HG03521 (cell line): Measurements from ENCODE around the gene RBM20.
"Not testable (repeated sequence)": the region's sequence is repeated elsewhere in the genome, so short reads cannot be mapped to it uniquely, and the experiment has no call there.

Experiments
- ATAC-seq: cut with Tn5 transposase; IDR thresholded peaks from one replicate; pipeline ENCODE4 v1.9.1; 2021; ENCODE audit warnings: mild to moderate bottlenecking, moderate library complexity; ENCODE audit not compliant: unreplicated experiment

Gene RBM20

DNA sequence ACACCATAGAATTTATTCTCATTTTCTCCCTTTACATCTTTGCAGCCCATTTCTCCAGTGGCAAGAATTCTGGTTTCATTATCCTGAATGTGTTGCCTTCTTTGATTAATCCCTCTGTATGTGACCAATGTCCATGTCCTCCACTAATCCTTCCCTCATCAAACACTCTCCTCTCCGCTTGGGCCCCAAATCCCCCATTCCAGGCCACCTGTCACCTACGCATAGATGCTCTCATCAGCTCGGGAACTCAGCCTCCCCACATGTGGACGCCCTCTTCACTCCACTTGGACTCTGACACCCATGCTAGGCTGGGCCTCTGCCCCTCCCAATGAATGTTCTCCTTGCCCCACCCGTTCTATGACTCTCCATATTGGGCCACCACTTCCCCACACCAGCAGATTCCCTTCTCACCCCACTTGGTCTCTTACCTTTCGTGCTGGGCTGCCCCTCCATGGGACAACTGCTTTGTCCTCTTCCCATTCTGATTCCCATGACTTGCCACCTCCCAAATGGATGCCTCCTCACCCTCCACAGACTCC lies 18.7 kb upstream of the RBM20 start:
- ATAC-seq: no peak

DNA sequence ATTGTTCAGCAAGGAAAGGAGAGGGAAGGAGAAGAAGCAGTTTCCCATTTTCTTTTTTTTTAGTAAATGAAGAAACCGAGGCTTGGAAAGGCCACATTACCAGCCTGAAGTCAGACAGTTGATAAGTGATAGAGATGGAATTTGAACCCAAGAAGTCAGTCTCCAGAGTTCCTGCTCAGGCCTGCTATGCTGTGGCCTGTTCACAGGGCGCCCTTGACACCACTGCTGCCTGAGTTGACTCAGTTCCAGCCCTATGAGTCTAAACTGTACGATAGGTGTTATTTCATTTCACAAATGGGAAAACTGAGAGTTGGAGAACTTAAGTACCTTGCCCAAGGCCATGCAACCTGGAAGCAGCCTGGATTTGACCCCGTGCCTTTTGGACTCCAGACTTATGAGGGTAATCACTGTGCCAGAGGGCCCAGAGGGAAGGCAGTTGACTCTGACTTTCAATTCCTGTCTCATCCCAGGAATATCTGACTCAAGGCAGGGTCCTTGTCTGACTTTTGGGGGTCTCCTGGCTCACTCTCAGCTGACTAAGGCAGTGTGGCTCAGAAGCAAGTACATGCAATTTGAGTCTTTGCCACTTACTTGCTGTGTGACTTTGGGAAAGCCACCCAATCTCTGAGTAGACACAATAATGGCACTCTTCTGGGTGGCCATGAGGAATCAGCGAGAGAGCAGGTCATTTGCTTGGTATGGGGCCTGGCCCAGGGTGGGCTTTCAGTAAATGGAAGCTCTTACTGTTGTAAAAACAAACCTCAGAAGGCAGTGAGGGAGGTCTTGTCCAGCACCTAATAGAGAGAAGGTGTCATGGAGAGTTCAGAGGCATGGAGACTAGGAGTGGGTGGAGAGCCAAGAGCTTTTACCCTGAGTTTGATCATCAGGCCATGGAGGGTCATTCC lies 17.9 kb upstream of the RBM20 start:
- ATAC-seq: no peak

DNA sequence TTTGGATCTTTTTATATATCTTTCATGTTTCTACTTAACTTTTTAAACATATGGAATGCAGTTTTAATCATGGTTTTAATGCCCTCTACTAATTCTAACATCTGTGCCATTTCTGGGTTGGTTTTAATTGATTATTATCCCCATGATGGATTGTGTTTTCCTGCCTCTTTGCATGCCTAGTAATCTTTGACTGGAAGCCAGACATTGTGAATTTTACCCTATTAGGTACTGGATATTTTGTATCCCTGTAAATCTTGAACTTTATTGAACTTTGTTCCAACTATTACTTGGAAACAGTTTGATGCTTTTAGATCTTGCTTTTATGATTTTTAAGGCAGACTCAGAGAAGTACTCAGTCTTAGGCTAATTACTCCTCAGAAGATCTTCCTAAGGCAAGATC lies 16.0 kb upstream of the RBM20 start:
- no peak for ATAC-seq

DNA sequence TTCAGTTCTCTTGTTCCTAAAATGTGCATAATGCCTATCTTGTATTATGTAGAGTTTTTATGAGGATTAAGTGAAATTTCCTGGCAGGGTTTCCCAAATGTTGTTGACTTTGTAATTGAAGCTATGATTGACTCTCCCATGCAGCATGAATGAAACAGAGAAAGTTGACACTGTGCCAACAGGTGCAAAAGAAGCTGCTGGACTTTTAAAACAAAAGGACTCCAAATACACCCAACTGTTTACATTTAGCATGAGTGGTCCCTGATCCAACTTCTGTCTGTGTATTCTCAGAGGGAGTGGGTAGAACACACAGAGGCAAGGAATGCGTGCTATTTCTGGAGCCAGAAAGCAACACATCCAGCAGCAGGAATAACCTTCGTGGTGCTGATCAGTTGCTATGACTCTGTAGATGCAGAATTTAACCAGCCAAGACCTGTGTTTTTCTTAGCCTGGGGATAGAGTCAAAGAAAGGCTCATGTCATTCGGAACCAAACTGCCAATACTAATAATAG lies 14.4 kb upstream of the RBM20 start:
- ATAC-seq: no peak

DNA sequence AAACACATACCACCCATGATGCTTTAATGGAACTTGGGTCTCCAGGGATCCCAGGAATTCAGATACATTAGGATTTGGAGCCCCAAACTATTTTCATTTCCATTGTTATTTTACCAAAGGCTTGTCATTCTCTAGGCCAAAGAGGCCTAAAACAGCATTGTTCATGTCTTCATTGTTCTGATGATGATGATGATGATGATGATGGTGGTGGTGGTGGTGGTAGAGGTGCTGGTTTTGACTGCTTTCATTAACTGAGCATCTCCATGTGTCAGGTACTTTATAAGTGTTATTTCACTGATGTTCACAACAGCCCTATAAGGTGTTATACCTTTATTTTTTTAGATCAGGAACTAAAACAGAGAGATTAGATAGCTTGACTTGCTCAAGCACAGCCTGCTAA lies 12.2 kb upstream of the RBM20 start:
- no peak for ATAC-seq

DNA sequence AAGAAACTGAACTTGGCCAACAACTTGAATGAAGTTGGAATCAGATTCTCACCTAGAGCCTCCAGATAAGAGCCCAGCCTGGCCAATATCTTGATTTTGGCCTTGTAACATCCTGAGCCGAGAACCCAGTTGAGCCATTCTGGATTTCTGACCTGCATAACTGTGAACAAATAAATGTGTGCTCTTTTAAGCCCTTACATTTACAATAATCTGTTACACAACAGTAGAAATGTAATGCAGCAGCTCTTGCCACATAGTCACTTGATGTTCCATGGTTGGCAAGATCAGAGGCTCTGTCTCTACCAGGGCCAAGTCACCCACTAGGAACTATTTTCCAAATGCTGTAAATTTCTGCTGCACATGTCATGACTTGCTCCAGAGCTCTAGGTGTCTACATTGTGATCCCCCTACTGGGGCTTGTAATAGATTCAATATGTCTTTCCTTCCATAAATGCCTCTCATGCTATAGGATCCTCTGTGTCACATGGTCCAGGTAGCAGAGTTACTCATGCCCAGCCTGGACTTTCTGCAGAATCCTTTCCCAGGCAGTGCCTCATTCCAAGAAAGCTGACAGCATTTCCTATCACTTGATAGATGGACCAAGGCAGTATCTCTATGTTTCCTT lies 11.4 kb upstream of the RBM20 start:
- no peak for ATAC-seq

DNA sequence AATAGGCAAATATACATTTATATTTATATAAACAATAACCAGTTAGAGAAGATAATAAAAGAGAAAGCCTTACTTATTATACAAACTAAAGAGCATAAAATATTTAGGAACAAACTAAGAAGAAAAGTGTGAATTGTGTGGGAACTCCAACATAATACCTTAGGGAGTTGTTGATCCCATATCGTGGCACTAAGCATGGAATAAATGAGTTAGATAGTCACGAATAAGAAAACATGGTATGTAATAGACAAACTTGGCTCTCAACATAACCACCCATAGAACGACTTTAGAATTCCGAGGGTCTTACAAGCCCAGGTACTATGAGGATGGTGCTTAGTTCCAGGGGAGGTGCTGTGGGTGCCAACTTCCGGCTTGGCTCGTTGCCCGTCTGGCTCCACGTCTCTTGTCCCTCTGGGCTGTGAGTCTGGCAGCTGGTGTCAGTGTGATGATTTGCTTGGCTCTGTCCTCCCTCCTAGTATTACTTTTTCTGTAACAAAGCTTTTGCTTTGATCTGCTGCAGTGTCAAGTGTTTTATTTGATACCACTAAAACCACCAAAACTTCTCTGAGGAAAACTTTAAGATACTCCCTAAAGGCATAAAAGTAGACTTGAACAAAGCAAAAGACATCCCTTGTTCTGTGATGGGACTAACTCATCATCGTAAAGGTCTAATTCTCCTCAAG lies 9.5 kb upstream of the RBM20 start:
- ATAC-seq: no peak

DNA sequence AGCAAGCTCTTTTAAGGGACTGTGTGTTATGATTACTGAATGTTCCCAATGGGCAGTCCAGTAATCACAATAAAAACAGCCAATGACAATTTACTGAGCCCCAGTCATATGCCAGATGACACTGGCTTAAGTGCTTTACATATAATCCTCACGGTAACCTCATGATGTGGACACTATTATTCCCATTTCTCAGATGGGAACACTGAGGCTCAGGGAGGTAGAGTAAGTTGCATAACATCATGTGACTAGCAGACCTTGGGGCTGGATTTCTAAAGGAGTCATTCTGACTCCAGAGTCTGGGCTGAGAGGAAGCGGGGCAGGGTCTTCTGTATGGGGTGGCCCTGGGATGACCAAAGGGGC lies 7.6 kb upstream of the RBM20 start:
- no peak for ATAC-seq

DNA sequence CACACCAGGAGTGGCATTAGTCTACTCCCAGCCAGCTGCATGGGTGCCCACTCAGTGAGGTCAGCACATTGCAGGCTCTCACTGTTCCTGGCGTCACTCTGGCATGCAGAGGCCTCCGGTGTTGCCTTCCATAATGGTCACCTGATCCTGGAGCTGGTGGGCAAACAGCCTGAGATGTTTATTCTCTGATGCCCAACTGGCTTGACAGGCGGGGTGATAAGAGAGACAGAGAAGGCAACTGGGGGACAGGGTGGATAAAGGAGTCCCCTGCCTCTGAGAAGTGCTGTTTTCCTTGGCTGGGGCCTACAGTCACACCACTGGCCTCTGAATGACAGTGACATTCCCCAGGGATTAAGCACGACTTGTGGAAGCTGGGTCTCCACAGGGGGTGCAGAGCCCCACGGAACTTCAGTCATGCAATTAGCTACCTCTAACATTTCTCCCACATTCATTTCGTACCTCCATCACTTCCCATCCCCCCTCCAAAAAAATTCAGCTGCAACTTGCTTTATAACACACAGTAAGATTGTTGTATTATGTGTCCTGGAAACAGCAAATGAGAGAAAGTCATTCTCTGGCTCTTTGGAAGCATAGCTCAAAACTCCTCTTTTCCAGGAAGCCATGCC lies 7.1 kb upstream of the RBM20 start:
- ATAC-seq: no peak

DNA sequence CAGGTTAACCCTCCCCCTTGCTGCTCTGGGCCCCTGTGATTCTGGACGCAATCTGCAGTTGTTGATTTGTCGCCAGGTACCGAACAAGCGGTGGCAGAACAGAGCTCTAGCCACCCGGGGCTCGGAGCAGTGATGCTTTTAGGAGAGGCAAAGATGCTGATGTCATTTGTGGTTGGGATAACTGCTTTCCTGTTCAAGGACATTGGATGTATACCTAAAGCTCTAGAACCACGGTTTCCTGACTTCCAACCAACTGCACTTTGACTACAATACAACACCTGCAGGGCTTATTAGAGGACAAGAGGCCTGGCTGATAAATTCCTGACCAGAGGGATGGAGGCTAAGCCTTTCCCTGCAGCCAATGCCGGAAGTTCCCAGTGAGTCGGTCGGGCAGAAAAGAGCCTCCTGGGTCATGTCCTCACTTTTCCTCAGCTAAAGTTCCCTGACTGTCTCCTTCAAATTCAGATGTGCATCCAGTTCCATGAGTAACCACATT lies 6.5 kb upstream of the RBM20 start:
- ATAC-seq: no peak

DNA sequence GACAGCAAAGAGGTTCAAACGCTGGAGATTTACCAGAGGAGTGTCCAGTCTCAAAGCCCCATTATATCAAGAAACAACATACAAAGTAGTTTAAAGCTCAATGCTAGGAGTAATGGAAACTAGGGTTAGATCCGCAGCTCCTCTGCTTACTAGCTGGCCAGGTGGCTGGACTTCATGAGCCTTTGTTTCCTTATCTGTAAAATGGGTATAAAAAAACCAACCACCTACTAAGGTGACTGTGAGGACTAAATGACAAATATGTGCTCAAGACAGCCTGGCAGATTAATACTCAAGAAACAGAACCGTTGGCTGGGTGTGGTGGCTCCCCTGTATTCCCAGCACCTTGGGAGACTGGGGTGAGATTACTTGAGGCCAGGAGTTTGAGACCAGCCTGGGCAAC lies 5.8 kb upstream of the RBM20 start:
- no peak for ATAC-seq

DNA sequence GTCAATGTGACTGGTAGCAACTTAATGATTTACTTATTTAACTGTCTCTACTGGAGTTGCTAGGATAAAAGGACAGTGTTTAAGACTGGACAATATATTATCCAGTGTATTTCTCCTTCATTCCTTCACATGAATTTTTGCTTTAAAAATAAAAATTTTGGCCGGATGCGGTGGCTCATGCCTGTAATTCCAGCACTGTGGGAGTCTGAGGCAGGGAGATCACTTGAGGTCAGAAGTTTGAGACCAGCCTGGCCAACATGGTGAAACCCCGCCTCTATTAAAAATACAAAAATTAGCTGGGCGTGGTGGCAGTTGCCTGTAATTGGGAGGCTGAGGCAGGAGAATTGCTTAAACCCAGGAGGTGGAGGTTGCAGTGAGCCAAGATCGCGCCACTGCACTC lies 5.1 kb upstream of the RBM20 start:
- ATAC-seq: not testable (repeated sequence)

DNA sequence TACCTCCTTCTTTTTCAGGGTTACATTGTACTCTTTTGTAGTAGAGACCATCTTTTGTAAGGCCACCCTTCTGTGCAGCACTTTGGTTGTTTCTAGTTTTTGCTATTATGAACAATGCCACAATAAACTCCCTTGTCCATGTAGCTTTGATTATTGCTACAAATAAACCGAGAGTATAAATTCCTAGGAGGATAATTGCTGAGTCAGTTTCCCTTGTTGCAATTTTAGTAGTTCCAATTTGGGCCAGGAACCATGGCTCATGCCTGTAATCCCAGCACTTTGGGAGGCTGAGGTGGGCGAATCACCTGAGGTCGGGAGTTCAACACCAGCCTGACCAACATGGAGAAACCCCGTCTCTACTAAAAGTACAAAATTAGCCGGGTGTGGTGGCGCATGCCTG lies 4.3 kb upstream of the RBM20 start:
- ATAC-seq: not testable (repeated sequence)

DNA sequence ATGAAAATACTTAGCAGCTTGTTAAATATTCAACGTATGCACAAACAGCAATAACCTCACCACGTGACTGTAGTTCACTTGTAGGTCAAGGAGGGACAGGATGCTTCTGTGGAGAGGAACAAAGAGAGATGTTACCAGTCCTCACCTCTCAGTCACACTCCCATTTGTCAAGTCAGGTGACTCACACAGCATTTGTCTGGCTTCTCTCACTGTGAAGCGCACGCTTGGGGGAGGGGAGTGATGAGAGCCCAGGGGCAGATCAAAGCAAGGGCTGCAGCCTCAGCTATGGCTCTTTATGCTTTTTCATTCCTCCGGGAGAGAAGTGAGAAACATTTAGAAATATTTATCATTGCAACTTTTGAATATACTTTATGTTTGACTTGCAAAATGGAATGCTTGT lies 2.9 kb upstream of the RBM20 start:
- ATAC-seq: no peak

DNA sequence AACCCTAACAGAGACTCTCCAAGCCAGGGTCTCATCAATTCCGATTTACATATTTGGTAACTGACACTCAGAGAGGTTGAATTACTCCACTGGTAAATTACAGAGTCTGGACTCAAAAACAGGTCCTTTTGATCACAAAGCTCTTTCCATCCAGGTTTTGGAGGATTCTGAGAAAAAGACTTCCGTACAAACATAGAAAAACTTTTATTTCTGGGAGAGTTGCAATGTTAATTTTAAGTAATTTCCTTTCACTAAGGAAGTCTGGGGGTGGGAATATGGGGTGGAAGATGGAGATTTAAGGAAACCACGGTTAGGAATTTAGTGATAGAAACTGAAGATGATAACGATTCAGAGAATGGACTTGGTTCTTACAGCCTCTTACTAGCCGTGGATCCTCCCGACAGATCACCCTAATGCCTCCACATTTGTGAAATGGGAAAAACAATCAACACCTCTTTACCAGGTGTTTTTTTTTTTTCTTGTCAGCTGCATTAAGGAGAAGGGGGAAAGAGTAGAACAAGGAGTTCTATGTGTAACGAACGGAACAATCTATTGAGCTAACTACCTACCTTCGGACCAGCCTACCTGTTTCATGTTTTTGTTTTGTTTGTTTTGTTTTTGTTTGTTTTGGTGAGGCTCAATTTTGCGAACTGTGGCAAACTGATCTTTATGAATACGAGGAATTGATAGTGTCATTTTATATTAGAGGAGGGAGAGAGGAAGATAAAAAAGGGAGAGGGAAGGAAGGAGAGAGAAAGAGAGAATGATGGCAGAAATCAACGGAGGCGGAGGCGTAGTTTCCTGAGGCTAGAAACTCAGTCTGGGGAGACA lies 1.7 kb upstream of the RBM20 start:
- ATAC-seq: no peak

DNA sequence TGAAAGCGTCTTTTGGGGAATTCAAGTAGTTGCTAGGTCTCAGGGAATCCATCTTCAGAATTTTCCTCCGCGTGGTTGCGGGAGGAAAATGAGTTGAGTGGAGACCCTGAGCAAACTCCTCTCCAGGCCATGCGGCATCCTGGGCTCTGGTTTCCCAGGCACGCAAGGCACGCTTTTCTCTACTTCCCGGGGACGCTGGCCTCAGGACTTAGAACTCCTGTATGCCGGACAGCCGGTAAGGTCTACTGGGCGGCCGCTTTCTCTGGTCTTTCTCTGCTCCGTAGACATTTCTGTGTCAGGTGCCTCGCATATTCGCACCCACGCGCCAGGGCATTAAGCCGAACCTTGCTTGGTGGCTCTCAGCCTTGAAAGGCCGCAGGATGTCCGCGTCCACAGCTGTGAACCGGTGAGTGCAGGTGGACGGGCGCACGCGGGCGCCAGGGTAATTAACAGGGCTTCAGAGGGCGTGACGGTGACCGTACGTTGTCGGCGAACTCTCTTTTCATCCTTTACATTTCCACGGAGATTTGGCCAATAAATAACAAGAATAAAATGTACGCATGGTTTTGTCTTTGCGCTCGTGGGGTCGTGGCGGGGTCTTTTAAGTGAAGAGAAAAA lies 992 bp upstream of the RBM20 start:
- ATAC-seq: no peak

DNA sequence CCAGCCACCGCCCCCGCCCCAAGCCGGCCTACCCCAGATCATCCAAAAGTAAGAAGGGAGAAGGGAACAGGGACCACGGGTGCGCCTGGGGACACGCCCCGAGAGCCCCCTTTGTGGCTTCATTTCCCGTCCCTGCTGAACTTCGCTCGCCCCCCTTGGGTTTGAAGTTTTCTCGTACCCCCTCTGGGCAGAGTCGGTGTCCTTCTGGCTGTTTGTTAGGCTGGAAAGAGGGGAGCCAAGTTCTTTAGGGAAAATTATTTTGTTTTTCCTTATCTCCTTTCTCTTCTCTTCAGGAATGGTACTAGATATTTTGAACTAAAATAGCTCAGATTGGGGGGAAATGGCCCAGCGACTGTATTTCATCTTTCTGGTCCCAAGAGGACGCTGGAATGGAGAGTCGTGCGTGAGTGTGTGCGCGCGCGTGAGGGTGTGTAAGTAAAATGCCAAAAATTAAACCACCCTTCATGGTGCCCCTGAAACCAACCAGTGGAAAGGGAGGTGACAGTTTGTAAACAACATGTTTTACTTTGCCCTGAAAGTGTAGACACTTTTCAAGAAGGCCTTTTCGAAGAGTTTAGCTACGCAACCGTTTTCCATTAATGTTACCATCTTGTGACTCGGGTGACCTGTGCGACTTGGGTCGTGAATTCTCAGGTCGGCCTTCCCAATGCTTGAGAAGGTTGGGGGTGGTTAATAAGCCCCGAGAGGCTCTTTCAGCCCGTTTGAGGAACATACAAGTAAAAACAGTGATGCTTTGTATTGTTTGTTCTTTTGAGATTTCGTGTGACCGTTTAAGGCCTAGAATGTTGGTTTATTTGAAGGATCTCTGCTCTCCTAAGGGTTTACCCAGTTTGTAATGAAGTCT lies 694 bp downstream of the RBM20 start:
- ATAC-seq: no peak

DNA sequence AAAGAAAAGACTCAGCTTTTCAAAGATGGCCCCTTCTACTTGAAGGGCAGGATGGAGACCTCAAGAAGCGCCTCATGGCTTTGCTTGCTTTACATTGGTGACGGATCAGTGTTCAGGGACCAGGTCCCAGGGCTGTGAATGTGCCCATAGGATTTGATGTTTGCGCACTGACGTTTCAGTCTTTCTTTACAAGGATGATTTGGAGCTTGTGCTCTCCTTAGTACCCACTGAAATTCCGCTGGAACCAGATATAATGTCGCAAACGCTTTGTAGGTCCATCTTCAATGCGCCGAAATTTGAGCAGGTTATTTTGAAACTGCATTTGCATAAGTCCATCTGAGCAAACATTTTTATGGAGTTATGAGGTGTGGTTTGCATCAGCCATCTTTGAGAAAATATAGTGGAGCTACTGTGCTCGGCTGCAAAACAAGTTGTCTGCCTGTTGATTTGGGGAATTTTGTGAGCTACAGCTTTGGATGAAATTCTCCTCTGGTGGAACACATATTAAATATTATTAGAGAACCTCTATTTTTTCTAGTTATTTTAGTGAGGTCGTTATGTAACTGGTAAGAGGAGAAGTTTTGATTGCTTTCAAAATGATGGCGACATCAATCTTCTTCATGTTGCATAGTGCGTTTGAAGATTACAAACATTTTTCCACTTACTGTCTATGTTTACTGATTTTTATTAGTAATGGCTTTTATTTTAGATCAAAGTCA lies 2.4 kb downstream of the RBM20 start:
- no peak for ATAC-seq
